Measurements from ENCODE around the gene TTLL8.

The TTLL8 gene

DNA sequence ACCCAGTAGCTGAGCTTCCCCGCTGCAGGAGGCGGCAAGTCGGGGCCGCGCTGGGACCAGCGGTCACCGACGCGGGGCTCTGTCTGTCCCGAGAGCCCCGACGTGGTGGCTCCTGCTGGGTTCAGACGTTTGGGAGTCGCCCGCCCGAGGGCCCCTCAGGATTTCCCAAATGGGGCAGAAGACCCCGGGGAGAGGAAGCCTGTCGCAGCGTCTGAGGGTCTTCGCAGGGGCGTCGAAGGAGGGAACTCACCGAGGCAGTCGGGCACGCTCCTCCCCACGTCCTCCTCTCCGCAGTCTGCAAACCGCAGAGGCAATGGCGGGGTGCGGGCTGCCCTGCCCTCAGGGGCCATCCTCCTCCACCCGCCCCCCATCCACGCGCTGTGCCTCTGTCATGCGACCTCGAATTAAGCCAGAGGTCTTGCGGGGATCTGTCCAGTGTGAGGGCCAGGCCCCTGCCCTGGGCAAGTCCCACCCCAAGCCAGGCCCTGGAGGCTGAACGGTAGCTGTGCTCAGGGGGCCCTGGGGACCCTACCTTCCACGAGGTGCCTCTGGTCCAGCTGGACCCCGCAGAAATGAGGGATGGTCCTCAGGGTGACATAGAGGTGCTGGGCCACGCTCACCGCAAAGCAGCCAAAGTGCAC lies 58.0 kb downstream of the TTLL8 start:
- DNase-seq (ENCODE audit: extremely low read depth, low read depth), result no peak
- no peak overlapping the region for H3K4me3 ChIP-seq (replicated peaks; ENCODE audit: low read depth, low read length)
- TF ChIP-seq, protein P1, sequence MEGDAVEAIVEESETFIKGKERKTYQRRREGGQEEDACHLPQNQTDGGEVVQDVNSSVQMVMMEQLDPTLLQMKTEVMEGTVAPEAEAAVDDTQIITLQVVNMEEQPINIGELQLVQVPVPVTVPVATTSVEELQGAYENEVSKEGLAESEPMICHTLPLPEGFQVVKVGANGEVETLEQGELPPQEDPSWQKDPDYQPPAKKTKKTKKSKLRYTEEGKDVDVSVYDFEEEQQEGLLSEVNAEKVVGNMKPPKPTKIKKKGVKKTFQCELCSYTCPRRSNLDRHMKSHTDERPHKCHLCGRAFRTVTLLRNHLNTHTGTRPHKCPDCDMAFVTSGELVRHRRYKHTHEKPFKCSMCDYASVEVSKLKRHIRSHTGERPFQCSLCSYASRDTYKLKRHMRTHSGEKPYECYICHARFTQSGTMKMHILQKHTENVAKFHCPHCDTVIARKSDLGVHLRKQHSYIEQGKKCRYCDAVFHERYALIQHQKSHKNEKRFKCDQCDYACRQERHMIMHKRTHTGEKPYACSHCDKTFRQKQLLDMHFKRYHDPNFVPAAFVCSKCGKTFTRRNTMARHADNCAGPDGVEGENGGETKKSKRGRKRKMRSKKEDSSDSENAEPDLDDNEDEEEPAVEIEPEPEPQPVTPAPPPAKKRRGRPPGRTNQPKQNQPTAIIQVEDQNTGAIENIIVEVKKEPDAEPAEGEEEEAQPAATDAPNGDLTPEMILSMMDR (IDR thresholded peaks at IDR 0.05; ENCODE audit: low read depth, low read length, missing control alignments), result no peak

DNA sequence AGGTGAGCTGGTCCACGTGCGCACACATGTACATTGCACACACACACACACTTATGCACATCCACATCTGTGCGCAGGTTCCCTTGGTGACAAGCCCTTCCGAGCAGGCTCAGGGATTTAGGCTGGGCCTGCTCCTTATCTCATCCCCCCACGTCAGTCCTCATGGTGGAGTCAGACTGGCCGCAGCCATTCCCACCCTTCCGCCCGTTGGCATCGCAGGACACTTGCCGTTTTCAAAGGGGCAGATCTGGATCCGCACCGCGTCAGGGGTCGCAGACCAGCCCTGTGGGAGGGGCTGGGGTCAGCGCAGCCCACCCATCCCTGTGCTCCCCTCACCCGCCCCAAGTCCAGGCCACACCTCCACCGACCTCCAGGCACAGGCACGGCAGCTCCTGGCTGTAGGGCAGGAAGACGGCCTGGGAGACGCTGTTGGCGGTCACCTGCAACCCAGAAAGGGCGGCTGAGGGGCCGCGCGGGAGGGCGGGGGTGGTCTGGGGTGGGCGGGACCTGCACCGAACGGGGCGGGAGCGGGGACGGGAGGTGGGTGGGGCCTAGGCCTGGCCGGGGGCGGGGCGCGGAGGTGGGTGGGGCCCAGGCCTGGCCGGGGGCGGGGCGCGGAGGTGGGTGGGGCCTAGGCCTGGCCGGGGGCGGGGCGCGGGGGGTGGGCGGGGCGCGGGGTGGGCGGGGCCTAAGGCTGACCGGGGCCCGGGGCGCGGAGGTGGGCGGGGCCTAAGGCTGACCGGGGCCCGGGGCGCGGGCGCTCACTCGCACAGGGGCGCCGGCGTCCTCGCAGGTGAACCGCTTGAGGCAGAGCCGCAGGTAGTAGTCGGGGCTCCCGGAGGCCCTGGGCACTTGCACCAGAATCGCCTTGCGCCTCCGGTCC lies 58.8 kb downstream of the TTLL8 start:
- TF ChIP-seq, protein P1 (IDR thresholded peaks at IDR 0.05; ENCODE audit: low read depth, low read length, missing control alignments), result no peak
- no peak overlapping the region for H3K4me3 ChIP-seq (replicated peaks; ENCODE audit: low read depth, low read length)
- no peak for DNase-seq (ENCODE audit: extremely low read depth, low read depth)

DNA sequence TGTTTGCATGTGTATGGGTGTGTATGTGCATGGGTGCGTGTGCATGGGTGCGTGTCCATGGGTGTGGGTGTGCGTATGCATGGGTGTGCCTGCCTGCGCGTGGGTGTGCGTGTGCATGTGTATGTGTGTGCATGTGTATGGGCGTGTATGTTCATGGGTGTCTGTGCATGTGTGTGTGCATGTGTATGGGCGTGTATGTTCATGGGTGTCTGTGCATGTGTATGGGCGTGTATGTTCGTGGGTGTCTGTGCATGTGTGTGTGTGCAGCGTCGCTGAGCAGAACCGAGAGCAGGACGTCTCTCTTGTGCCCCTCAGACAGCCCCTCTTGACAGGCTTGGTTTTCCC lies 59.4 kb downstream of the TTLL8 start:
- no peak for DNase-seq (ENCODE audit: extremely low read depth, low read depth)
- H3K4me3 ChIP-seq (replicated peaks; ENCODE audit: low read depth, low read length), result no peak overlapping the region

DNA sequence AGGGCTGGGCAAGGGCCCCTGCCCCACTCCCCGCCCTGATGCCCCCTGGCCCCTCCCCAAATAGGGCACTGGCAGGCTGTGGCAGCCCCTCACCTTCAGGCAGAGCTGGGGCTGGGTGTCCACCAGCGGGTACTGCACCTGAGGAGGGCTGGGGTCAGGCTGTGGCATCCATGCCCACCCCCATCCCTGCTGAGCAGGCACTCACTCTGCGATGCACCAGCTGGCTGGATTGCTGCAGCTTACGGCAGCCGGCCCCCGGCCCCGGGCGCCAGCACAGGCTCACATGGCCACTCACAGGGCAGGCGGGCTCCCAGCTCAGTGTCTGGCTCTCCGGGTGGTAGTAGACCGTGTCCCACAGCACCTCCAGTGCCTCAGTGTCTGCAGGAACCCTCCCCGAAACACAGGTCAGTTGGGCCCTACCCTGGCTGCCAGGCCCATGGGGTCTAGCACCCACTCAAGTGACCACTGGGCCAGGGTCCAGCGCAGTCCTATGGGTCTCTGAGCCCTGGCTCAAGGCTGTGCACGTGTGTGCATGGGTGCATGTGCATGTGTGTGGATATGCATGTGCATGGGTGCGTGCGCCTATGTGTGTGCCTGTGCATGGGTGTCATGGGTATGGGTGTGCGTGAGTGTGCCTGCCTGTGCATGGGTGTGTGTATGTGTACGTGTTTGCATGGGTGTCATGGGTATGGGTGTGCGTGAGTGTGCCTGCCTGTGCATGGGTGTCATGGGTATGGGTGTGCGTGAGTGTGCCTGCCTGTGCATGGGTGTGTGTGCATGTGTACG lies 60.0 kb downstream of the TTLL8 start:
- no peak overlapping the region for H3K4me3 ChIP-seq (replicated peaks; ENCODE audit: low read depth, low read length)
- DNase-seq (ENCODE audit: extremely low read depth, low read depth), result no peak
- TF ChIP-seq, protein P1 (IDR thresholded peaks at IDR 0.05; ENCODE audit: low read depth, low read length, missing control alignments), result no peak

More for the DNA sequence above, 59.4 kb downstream of the TTLL8 start:
- TF ChIP-seq, protein P1 (IDR thresholded peaks at IDR 0.05; ENCODE audit: low read depth, low read length, missing control alignments), result no peak

DNA sequence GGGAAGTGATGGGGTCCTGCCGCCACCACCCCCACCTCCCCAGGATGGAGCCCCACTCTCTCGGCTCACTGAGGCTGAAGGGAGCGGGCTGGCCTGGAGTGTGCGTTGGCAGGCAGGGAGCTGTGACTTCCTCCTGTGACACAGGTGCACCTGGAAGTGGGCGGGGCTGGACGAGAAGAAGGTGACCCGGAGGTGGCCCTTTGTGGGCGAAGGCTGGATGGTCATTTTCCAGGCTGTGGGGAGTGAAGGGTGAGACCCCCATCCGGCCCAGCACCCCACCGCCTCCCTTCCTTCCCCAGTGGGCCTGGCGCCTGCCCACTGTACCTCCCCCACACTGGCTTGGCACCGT lies 60.9 kb downstream of the TTLL8 start:
- H3K4me3 ChIP-seq (replicated peaks; ENCODE audit: low read depth, low read length), result no peak overlapping the region
- DNase-seq (ENCODE audit: extremely low read depth, low read depth), result no peak
- TF ChIP-seq, protein P1 (IDR thresholded peaks at IDR 0.05; ENCODE audit: low read depth, low read length, missing control alignments), result no peak

DNA sequence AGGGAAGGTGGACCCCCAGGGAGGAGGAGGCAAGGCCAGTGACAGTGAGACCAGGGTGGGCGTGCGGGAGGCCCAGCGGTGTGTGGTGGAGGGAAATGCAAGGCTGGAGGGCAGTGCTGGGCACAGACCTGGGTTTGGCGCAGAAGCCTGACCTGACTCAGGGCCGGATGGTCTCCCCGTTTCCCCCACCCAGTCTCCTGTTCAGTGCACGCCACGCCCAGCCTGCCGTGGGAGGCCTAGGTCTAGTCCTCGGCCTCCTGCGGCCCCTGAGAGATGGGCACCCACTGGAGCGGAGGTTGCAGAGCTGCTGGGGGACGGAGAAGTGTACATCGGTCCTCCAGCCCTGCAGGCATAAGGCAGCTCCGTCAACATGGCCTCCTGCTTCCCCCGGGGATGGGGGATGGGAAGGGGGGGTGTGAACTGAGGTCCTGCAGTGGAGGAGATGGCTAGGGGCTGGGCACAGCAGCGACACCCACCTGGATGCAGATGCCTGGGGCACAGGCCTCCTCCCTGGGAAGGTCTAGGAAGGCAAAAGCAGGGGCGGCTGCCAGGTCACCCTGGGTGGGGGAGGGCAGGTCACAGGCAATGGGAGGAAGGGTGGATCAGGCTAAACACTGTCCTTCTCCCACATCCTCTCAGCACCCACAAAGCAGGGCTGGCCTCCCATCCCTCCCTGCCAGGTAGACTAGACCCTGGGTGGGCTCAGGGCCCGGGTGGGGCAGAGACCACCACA lies 61.4 kb downstream of the TTLL8 start:
- no peak for DNase-seq (ENCODE audit: extremely low read depth, low read depth)
- TF ChIP-seq, protein P1 (IDR thresholded peaks at IDR 0.05; ENCODE audit: low read depth, low read length, missing control alignments), result no peak
- no peak overlapping the region for H3K4me3 ChIP-seq (replicated peaks; ENCODE audit: low read depth, low read length)

Data from HFF-Myc (cell line).